Measurements from ENCODE around the gene AP1G1. TPM values are rescaled to one million over a fixed set of nuclear protein-coding genes. Genes with fewer than 3 reads are reported as not detected.

The AP1G1 gene
- total and polyA plus RNA-seq, 2 experiments from 2014 or later: 25.8 to 51.8 TPM

- H3K4me2 ChIP-seq (ENCODE audit: unreplicated experiment): no peak overlapping the region
- no peak overlapping the region for H3K4me3 ChIP-seq
- no peaks in the 10 kb centered on the region for H3K27me3 ChIP-seq (replicated peaks; ENCODE audit: insufficient read depth)
- no peak overlapping the region for H3K9ac ChIP-seq
- no peaks in the 10 kb centered on the region for H3F3A ChIP-seq (ENCODE audit: insufficient read depth)
- peaks cover 8% of the 10 kb centered on the region; the same call in 1 of the 2 replicates for H4K20me1 ChIP-seq (ENCODE audit: insufficient read depth)
- no peaks in the 10 kb centered on the region for H3K9me3 ChIP-seq (ENCODE audit: low read depth)
- in situ Hi-C loops (cut with MboI): no loop called here
- 81 to 83% methylated on average over 4 of the region's 4 CpGs for whole genome bisulfite sequencing, 2 experiments (ENCODE audit: low coverage in 1 of 2, low lambda C conversion rate in 2 of 2, missing lambda C conversion rate in 2 of 2)
- H3K9me2 ChIP-seq (ENCODE audit: insufficient read depth): no peaks in the 10 kb centered on the region
- H2AFZ ChIP-seq: no peak overlapping the region
- peaks cover 34% of the 10 kb centered on the region for H3K79me2 ChIP-seq (ENCODE audit: insufficient read depth)
- H3K27ac ChIP-seq: no peak overlapping the region
- H3K36me3 ChIP-seq (ENCODE audit: low read depth): peaks cover 7% of the 10 kb centered on the region; the same call in 1 of the 2 replicates
- DNase-seq: no peak
- H3K4me1 ChIP-seq (ENCODE audit: insufficient read depth): no peaks in the 10 kb centered on the region
- TF ChIP-seq EZH2phosphoT487 (IDR thresholded peaks at IDR 0.05; ENCODE audit: insufficient read depth, low read depth) (no peak), EZH2 (IDR thresholded peaks at IDR 0.05; ENCODE audit: insufficient read depth, poor library complexity, severe bottlenecking) (no peak)
Observed at GRCh38 chr16:71700831-71701230, 107.8 kb downstream of the AP1G1 start.

DNA sequence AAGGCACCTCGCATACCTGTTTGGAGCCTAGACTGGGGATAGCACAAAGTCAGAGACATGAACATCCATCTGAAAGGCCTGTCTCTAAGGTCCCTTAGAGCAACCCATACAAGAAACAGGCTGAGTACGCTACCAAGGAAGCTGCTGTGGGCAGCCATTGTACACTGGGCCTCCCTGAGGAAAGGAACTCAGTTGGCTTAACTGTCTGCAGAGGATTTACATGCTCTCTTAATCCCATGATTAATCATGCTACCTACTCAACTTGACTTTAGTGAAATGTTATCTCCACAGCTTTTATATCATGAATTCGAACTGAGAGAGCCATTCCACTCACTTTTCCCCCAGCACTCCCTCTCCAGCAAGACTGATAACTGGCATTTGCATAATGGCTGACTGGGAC is 110.1 kb downstream of the AP1G1 start:
- Histone ChIP-seq H3K4me1 (ENCODE audit: insufficient read depth) (0 out of 2 replicates have a peak, but pooled peaks cover 2% of the 10 kb centered on the region), H3K9me3 (ENCODE audit: low read depth) (no peaks in the 10 kb centered on the region), H3K27ac (no peak overlapping the region), H2AFZ (no peak overlapping the region), H3F3A (ENCODE audit: insufficient read depth) (no peaks in the 10 kb centered on the region), H3K36me3 (ENCODE audit: low read depth) (peaks cover 4% of the 10 kb centered on the region; the same call in 1 of the 2 replicates), H3K4me3 (no peak overlapping the region), H3K79me2 (ENCODE audit: insufficient read depth) (peaks cover 32% of the 10 kb centered on the region; the same call in 1 of the 2 replicates), H3K9me2 (ENCODE audit: insufficient read depth) (no peaks in the 10 kb centered on the region), H3K27me3 (replicated peaks; ENCODE audit: insufficient read depth) (no peaks in the 10 kb centered on the region), H3K4me2 (ENCODE audit: unreplicated experiment) (no peak overlapping the region), H4K20me1 (ENCODE audit: insufficient read depth) (no peaks in the 10 kb centered on the region), H3K9ac (no peak overlapping the region)
- in situ Hi-C loops (cut with MboI): no loop called here
- 98% methylated on average over 3 of the region's 3 CpGs for WGBS, 2 experiments (ENCODE audit: low coverage in 1 of 2, low lambda C conversion rate in 2 of 2, missing lambda C conversion rate in 2 of 2)
- no peak for TF ChIP-seq EZH2 (IDR thresholded peaks at IDR 0.05; ENCODE audit: insufficient read depth, poor library complexity, severe bottlenecking)
- no peak for TF ChIP-seq EZH2phosphoT487 (IDR thresholded peaks at IDR 0.05; ENCODE audit: insufficient read depth, low read depth)
- no peak for DNase-seq

GRCh38 chr16:71693164-71693563 is 115.5 kb downstream of the AP1G1 start:
- no peaks in the 10 kb centered on the region for H4K20me1 ChIP-seq (ENCODE audit: insufficient read depth)
- H3K9me2 ChIP-seq (ENCODE audit: insufficient read depth): no peaks in the 10 kb centered on the region
- no peaks in the 10 kb centered on the region for H3K27me3 ChIP-seq (replicated peaks; ENCODE audit: insufficient read depth)
- H3K27ac ChIP-seq: peak overlapping the region; percentile 15; the same call in 1 of the 2 replicates
- no peak overlapping the region for H3K4me3 ChIP-seq
- H3K9me3 ChIP-seq (ENCODE audit: low read depth): no peaks in the 10 kb centered on the region
- no peak for TF ChIP-seq EZH2 (IDR thresholded peaks at IDR 0.05; ENCODE audit: insufficient read depth, poor library complexity, severe bottlenecking)
- no peak for TF ChIP-seq EZH2phosphoT487 (IDR thresholded peaks at IDR 0.05; ENCODE audit: insufficient read depth, low read depth)
- in situ Hi-C loops (cut with MboI): no loop called here
- DNase-seq: no peak
- H3K9ac ChIP-seq: no peak overlapping the region
- peaks cover 35% of the 10 kb centered on the region for H3K79me2 ChIP-seq (ENCODE audit: insufficient read depth)
- H3F3A ChIP-seq (ENCODE audit: insufficient read depth): no peaks in the 10 kb centered on the region
- no peak overlapping the region for H3K4me2 ChIP-seq (ENCODE audit: unreplicated experiment)
- WGBS, 2 experiments (ENCODE audit: low coverage in 1 of 2, low lambda C conversion rate in 2 of 2, missing lambda C conversion rate in 2 of 2): 97 to 100% methylated on average over 5 of the region's 5 CpGs
- no peak overlapping the region for H2AFZ ChIP-seq
- peaks cover 18% of the 10 kb centered on the region for H3K36me3 ChIP-seq (ENCODE audit: low read depth)
- H3K4me1 ChIP-seq (ENCODE audit: insufficient read depth): 0 out of 2 replicates have a peak, but pooled peaks cover 2% of the 10 kb centered on the region

GRCh38 chr16:71689901-71690300 is 118.7 kb downstream of the AP1G1 start:
- Histone ChIP-seq H3K27me3 (replicated peaks; ENCODE audit: insufficient read depth) (no peaks in the 10 kb centered on the region), H3K36me3 (ENCODE audit: low read depth) (peaks cover 26% of the 10 kb centered on the region), H4K20me1 (ENCODE audit: insufficient read depth) (no peaks in the 10 kb centered on the region), H3K4me2 (ENCODE audit: unreplicated experiment) (no peak overlapping the region), H3K4me1 (ENCODE audit: insufficient read depth) (0 out of 2 replicates have a peak, but pooled peaks cover 2% of the 10 kb centered on the region), H3K4me3 (no peak overlapping the region), H3K9me3 (ENCODE audit: low read depth) (no peaks in the 10 kb centered on the region), H3K9ac (no peak overlapping the region), H3K9me2 (ENCODE audit: insufficient read depth) (no peaks in the 10 kb centered on the region), H2AFZ (no peak overlapping the region), H3K79me2 (ENCODE audit: insufficient read depth) (peaks cover 20% of the 10 kb centered on the region), H3K27ac (no peak overlapping the region), H3F3A (ENCODE audit: insufficient read depth) (peaks cover 10% of the 10 kb centered on the region; the same call in 1 of the 2 replicates)
- in situ Hi-C loops (cut with MboI): no loop called here
- no peak for DNase-seq
- TF ChIP-seq EZH2 (IDR thresholded peaks at IDR 0.05; ENCODE audit: insufficient read depth, poor library complexity, severe bottlenecking) (no peak), EZH2phosphoT487 (IDR thresholded peaks at IDR 0.05; ENCODE audit: insufficient read depth, low read depth) (no peak)
- 0% methylated on average over 1 of the region's 1 CpG; no CpG with 5 or more reads in 1 of the 2 experiments for WGBS, 2 experiments (ENCODE audit: low coverage in 1 of 2, low lambda C conversion rate in 2 of 2, missing lambda C conversion rate in 2 of 2)

All from GM23248 (cell line).